ENCODE data around the gene CSRP2.

Gene CSRP2

GRCh38 chr12:76891609-76892008 lies 12.8 kb upstream of the CSRP2 start:
- DNase-seq (ENCODE audit: low read depth), result no peak

- no peak for DNase-seq (ENCODE audit: low read depth)
Measured at GRCh38 chr12:76890151-76891143, 11.6 kb upstream of the CSRP2 start.

- no peak for DNase-seq (ENCODE audit: low read depth)
Measured at GRCh38 chr12:76888775-76889174, 10.0 kb upstream of the CSRP2 start.

- DNase-seq (ENCODE audit: low read depth), result no peak
Measured at GRCh38 chr12:76883811-76884210, 5.0 kb upstream of the CSRP2 start.

- DNase-seq (ENCODE audit: low read depth), result peak; percentile 72
Measured at GRCh38 chr12:76883151-76883550, 4.3 kb upstream of the CSRP2 start.

- DNase-seq (ENCODE audit: low read depth), result no peak
Measured at GRCh38 chr12:76882367-76882766, 3.5 kb upstream of the CSRP2 start.

GRCh38 chr12:76881142-76881541 lies 2.3 kb upstream of the CSRP2 start:
- DNase-seq (ENCODE audit: low read depth), result no peak

GRCh38 chr12:76880519-76881023 lies 1.8 kb upstream of the CSRP2 start:
- no peak for DNase-seq (ENCODE audit: low read depth)

- no peak for DNase-seq (ENCODE audit: low read depth)
Measured at GRCh38 chr12:76879710-76880518, 1.1 kb upstream of the CSRP2 start.

- DNase-seq (ENCODE audit: low read depth), result no peak
Measured at GRCh38 chr12:76878099-76878898, 520 bp downstream of the CSRP2 start.

GRCh38 chr12:76876696-76877229 lies 2.1 kb downstream of the CSRP2 start:
- DNase-seq (ENCODE audit: low read depth), result no peak

GRCh38 chr12:76874491-76875190 lies 4.2 kb downstream of the CSRP2 start:
- no peak for DNase-seq (ENCODE audit: low read depth)

GRCh38 chr12:76874027-76874426 lies 4.8 kb downstream of the CSRP2 start:
- no peak for DNase-seq (ENCODE audit: low read depth)

GRCh38 chr12:76872415-76872814 lies 6.4 kb downstream of the CSRP2 start:
- DNase-seq (ENCODE audit: low read depth), result no peak

- no peak for DNase-seq (ENCODE audit: low read depth)
Measured at GRCh38 chr12:76871742-76872141, 7.1 kb downstream of the CSRP2 start.

- DNase-seq (ENCODE audit: low read depth), result no peak
Measured at GRCh38 chr12:76871082-76871481, 7.7 kb downstream of the CSRP2 start.

- DNase-seq (ENCODE audit: low read depth), result no peak
Measured at GRCh38 chr12:76866726-76867125, 12.1 kb downstream of the CSRP2 start.

GRCh38 chr12:76866151-76866567 lies 12.7 kb downstream of the CSRP2 start:
- DNase-seq (ENCODE audit: low read depth), result no peak

- DNase-seq (ENCODE audit: low read depth), result no peak
Measured at GRCh38 chr12:76864791-76865400, 13.9 kb downstream of the CSRP2 start.

- no peak for DNase-seq (ENCODE audit: low read depth)
Measured at GRCh38 chr12:76863837-76864236, 15.0 kb downstream of the CSRP2 start.

All from HS-5 (cell line).